WI38 (cell line): ENCODE results near the gene GNAZ.

Experiments
- H3K4me3 ChIP-seq: 2 replicates; pipeline ENCODE4 v1.5.1; 2011; ENCODE audit warnings: low read depth, mild to moderate bottlenecking, control low read depth, low read length
- CTCF ChIP-seq: IDR thresholded peaks from 2 replicates; pipeline ENCODE4 v1.5.1; 2012; ENCODE audit warnings: low read depth, mild to moderate bottlenecking, control low read depth, low read length

The GNAZ gene

DNA sequence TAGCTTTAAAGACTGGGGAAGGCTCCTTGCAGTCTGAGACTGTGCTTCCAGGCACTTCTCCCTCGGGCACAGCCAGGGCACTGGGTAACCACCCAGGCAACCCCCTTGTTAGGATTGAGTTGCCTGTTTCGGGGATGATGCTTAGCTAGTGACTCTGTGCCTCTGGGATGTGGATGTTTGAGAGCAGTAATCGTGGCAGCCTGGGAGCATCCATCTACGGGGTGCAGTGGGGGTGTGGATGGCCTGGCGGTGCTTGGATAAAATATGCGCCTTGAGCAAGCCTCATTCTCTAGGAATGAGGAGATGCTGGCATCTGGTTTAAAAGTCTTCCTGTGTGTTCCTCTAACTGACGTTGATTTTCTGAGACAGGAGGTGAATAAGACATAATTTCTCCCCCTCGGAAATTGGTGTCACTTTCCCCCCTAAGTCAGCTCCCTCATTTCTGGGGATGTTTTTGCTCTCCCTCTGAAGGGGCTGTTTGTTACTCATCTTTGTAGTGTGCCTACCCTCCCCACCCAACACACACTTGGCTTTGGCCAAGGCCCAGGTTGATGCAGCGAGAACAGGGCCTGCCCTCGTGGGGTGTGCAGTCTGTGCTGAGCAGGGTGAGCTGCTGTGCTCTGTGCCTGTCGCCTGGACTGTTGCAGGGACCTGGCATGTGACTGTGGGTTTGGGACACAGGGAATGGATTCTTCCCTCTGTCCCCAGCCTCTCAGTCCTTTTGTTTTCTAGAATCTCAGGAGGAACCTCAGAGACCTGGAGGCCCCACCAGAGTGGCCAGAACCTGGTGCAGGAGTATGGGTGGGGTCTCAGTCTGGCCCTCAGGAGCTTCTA lies 2.0 kb downstream of the GNAZ start:
- no peak overlapping the region for H3K4me3 ChIP-seq
- TF ChIP-seq CTCF, result no peak

- TF ChIP-seq CTCF, result no peak
- no peak overlapping the region for H3K4me3 ChIP-seq
Observed at GRCh38 chr22:23072911-23073491, 2.7 kb downstream of the GNAZ start.

DNA sequence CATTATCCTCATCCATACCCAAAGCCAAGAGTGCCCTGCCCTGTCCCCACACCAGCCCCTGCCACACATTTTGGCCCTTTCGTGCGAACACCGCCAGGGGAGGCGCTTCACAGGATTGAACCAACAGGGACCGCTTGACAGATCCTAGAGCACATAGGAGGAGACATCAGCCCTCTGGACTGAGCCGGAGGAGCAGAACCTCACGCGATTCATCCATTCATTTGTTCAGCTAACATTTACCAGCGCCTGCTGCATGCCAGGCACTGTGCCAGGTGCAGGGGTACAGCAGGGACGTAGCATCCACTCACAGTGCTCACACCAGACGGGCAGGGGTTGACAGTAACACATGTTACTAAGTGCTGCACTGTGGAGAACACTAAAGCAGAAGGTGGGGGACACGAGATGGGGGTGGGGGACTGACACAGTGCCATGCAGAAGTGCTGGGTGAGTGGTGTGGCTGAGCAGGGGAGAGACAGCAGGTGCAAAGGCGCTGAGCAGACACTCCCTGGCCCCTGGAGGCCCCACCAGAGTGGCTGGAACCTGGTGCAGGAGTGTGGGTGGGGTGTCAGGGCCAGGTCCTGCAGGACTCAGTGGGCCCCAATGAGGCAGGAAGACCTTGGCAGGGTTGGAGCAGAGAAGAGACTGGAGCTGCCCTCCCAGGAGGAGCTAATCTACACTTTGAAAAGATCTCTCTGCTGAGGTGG lies 3.4 kb downstream of the GNAZ start:
- TF ChIP-seq CTCF, result no peak
- no peak overlapping the region for H3K4me3 ChIP-seq

GRCh38 chr22:23074451-23074850 lies 4.1 kb downstream of the GNAZ start:
- no peak overlapping the region for H3K4me3 ChIP-seq

DNA sequence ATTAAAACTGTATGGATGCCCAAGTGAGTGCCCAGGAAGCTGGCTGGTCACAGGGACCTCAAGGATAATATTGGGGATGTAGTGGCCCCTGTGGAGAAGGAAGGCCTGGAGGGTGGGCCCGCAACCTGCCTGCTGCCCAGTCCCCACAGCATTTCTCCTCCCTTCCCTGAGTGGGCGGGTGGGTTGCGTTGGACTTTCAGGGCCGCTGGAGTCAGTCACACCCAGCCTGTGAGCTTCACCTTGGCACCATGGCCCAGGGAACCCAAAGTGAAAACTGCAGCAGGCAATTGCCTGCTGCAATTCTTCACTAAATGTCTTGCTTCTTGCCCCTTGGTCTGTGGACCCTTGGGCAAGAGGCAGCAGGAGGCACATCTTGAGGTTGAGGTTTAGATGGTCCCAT lies 4.7 kb downstream of the GNAZ start:
- no peak for TF ChIP-seq CTCF
- H3K4me3 ChIP-seq, result no peak overlapping the region

More at GRCh38 chr22:23074451-23074850, 4.1 kb downstream of the GNAZ start:
- TF ChIP-seq CTCF, result no peak

- TF ChIP-seq CTCF, result no peak
- H3K4me3 ChIP-seq, result no peak overlapping the region
Observed at GRCh38 chr22:23075525-23076216, 5.4 kb downstream of the GNAZ start.
